Measurements from ENCODE around the gene MARK3. TPM values are rescaled to one million over a fixed set of nuclear protein-coding genes. Genes with fewer than 3 reads are reported as not detected.

MARK3 gene
- total RNA-seq, 1 experiment from 2014 or later = 81.9 TPM

DNA sequence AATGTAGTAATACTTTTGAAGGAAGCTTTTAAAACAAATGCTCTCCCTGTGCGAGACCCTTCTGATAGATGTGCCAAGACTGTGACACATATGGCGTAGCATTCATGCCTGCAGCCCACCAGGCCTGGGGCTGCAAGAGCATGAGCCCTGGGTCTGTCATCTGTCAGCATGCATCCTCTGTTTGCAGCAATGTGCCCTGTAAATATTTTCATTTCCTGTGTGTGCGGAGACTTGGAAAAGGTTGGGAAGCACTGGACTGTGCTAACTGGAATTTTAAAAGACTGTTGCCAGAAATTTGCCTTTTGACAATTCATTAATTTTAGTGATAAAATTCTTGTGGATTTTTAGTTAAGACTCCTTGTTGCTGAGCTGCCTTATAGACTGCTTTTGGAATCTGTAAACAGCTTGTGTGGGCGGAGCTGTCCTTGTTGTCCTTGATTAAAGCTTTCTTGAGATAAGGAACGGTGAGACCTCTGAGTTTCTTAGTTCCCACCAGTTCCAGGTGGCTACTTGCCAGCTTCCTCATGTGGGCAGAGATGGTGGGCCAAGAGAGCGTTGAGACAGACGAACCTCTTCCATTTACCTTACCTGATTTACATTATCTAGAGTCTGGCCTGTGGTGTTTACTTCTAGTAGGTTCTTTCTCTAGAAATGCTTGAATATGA lies 23.4 kb downstream of the MARK3 start:
- Histone ChIP-seq H3K18ac (ENCODE audit: insufficient read length, low read depth, low read length) (no peak overlapping the region), H2AK5ac (ENCODE audit: insufficient read length, low read length) (no peak overlapping the region), H4K5ac (ENCODE audit: insufficient read length, low read depth, low read length) (no peak overlapping the region), H3K4ac (ENCODE audit: low read depth, low read length) (no peak overlapping the region), H2BK120ac (ENCODE audit: low read depth, low read length, poor library complexity, severe bottlenecking) (no peak overlapping the region), H3K9ac (ENCODE audit: extremely low read depth, insufficient read length, low read length) (no peak overlapping the region), H3K4me1 (ENCODE audit: insufficient read depth, low read length) (no peaks in the 10 kb centered on the region; the same call in 1 of the 2 replicates), H3K79me1 (ENCODE audit: insufficient read depth, low read depth, low read length, poor library complexity, severe bottlenecking) (no peaks in the 10 kb centered on the region), H3K14ac (ENCODE audit: insufficient read depth, low read length) (no peak overlapping the region), H4K91ac (ENCODE audit: insufficient read length, low read depth, low read length) (no peak overlapping the region), H3K56ac (ENCODE audit: insufficient read length, low read depth, low read length) (no peak overlapping the region), H4K8ac (replicated peaks; ENCODE audit: insufficient read length, low read depth, low read length) (no peak overlapping the region), H2AFZ (ENCODE audit: low read length) (no peak overlapping the region), H3K23me2 (ENCODE audit: insufficient read length, low read depth, low read length, poor library complexity, severe bottlenecking) (no peaks in the 10 kb centered on the region), H3K23ac (ENCODE audit: insufficient read length, low read depth, low read length) (no peak overlapping the region), H3K27me3 (ENCODE audit: insufficient read depth, low read length) (no peaks in the 10 kb centered on the region; the same call in 1 of the 2 replicates), H2BK5ac (ENCODE audit: insufficient read length, low read length) (no peak overlapping the region), H3T11ph (ENCODE audit: low read length) (no peak overlapping the region), H3K27ac (ENCODE audit: insufficient read length, low read depth, low read length) (no peak overlapping the region), H2BK20ac (ENCODE audit: low read depth, low read length, poor library complexity, severe bottlenecking) (no peak overlapping the region), H2BK12ac (ENCODE audit: insufficient read length, low read depth, low read length) (no peak overlapping the region), H3K4me2 (ENCODE audit: insufficient read depth, insufficient read length, low read length) (no peak overlapping the region), H4K20me1 (ENCODE audit: control insufficient read depth, insufficient read depth, insufficient read length) (no peaks in the 10 kb centered on the region), H3K79me2 (ENCODE audit: insufficient read depth, low read length) (peaks cover 8% of the 10 kb centered on the region; the same call in 1 of the 2 replicates), H2BK15ac (ENCODE audit: low read depth, low read length) (no peak overlapping the region), H3K9me3 (ENCODE audit: control insufficient read depth, low read depth, low read length) (no peaks in the 10 kb centered on the region)
- no peak overlapping the region for H3K4me3 Mint-ChIP-seq
- TF ChIP-seq, protein P1, sequence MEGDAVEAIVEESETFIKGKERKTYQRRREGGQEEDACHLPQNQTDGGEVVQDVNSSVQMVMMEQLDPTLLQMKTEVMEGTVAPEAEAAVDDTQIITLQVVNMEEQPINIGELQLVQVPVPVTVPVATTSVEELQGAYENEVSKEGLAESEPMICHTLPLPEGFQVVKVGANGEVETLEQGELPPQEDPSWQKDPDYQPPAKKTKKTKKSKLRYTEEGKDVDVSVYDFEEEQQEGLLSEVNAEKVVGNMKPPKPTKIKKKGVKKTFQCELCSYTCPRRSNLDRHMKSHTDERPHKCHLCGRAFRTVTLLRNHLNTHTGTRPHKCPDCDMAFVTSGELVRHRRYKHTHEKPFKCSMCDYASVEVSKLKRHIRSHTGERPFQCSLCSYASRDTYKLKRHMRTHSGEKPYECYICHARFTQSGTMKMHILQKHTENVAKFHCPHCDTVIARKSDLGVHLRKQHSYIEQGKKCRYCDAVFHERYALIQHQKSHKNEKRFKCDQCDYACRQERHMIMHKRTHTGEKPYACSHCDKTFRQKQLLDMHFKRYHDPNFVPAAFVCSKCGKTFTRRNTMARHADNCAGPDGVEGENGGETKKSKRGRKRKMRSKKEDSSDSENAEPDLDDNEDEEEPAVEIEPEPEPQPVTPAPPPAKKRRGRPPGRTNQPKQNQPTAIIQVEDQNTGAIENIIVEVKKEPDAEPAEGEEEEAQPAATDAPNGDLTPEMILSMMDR (conservative IDR thresholded peaks at IDR 0.05) = no peak
- H3K4me1 Mint-ChIP-seq = peaks cover 10 to 11% of the 10 kb centered on the region in 2 experiments
- peak overlapping the region; percentile 70 to 85 (median 71); a peak in 5 of 7 replicates for H3K27ac Mint-ChIP-seq
- DNase-seq = no peak
- H3K36me3 Mint-ChIP-seq (ENCODE audit: insufficient read depth in 1 of 3, low read depth in 3 of 3) = peaks cover 14 to 40% (median 34%) of the 10 kb centered on the region in 3 experiments; a peak in 6 of 7 replicates
- H3K9me3 Mint-ChIP-seq = no peaks in the 10 kb centered on the region
- WGBS (ENCODE audit: extremely low coverage, insufficient read length, low lambda C conversion rate) = no CpG with 5 or more reads among the region's 7 CpGs
- no peaks in the 10 kb centered on the region for H3K27me3 Mint-ChIP-seq (ENCODE audit: low read depth)

Measured in H9 (cell line).